Fibroblast of the aortic adventitia (primary cell): Measurements from ENCODE around the gene SEC16B. TPM values are rescaled to one million over a fixed set of nuclear protein-coding genes. Genes with fewer than 3 reads are reported as not detected.

Experiments
- DNase-seq: peaks from one replicate; pipeline ENCODE4 v3.0.0-alpha.2; 2010; ENCODE audit warnings: low read depth
- H3K4me3 ChIP-seq: 2 replicates; pipeline ENCODE4 v1.5.1; 2011; ENCODE audit warnings: low read depth, mild to moderate bottlenecking, control low read depth, low read length, moderate library complexity
- total RNA-seq: library from RNA; depleted of rRNA; stranded (reverse); fragments of >200 nt; gene quantifications from 2 replicates; pipeline ENCODE4 v1.2.3, GENCODE V29; 2012; ENCODE audit warnings: low replicate concordance
- TF ChIP-seq, protein P1 (sequence below): IDR thresholded peaks from 2 replicates; pipeline ENCODE4 v1.5.1; 2011; ENCODE audit warnings: mild to moderate bottlenecking, low read length, control low read depth, inconsistent platforms; ENCODE audit not compliant: insufficient read depth

The SEC16B gene
- total RNA-seq, 1 donor = 4.8 TPM

- no peak overlapping the region for H3K4me3 ChIP-seq
- TF ChIP-seq, protein P1, sequence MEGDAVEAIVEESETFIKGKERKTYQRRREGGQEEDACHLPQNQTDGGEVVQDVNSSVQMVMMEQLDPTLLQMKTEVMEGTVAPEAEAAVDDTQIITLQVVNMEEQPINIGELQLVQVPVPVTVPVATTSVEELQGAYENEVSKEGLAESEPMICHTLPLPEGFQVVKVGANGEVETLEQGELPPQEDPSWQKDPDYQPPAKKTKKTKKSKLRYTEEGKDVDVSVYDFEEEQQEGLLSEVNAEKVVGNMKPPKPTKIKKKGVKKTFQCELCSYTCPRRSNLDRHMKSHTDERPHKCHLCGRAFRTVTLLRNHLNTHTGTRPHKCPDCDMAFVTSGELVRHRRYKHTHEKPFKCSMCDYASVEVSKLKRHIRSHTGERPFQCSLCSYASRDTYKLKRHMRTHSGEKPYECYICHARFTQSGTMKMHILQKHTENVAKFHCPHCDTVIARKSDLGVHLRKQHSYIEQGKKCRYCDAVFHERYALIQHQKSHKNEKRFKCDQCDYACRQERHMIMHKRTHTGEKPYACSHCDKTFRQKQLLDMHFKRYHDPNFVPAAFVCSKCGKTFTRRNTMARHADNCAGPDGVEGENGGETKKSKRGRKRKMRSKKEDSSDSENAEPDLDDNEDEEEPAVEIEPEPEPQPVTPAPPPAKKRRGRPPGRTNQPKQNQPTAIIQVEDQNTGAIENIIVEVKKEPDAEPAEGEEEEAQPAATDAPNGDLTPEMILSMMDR = no peak
- no peak for DNase-seq
Observed at GRCh38 chr1:177969109-177969508, 749 bp downstream of the SEC16B start.

DNA sequence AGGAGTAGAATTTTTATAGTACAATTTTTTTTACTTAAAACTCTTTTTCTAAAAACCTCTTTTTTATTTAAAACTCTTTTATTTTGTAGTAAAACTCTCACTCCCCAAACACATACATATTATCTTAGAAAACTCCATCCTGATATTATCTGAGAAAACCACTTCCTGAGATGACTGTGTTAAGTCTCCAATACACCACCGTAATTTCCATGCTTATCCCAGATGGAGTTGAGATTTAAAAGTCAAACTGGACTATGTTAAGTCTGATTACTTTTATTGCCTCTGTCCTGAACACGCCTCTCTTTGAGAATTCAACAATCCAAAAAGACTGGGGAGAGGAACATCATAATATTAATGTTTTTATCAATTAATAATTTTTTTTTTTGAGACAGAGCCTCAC lies 3.7 kb downstream of the SEC16B start:
- H3K4me3 ChIP-seq = no peak overlapping the region
- peak; percentile 17 for DNase-seq
- TF ChIP-seq, protein P1 = no peak

DNA sequence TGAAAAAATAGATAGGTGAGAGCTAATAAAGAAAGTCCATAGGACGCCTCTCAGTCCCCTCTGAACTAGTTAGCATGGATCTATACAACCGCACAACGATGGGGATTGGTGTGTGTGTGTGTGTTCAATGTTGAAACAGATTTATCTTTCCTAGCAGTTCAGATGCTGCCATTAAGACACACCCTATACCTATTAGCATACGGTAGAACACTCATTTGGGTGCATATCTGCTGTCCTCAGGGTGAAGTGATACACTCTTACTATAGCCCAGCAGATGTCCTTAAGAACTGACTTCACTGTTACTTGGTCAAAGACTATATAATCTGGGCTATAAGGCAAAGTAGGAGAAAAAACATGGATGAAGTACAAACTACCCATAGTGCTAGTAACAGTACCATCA lies 4.6 kb downstream of the SEC16B start:
- DNase-seq = no peak
- no peak overlapping the region for H3K4me3 ChIP-seq
- TF ChIP-seq, protein P1 = no peak

DNA sequence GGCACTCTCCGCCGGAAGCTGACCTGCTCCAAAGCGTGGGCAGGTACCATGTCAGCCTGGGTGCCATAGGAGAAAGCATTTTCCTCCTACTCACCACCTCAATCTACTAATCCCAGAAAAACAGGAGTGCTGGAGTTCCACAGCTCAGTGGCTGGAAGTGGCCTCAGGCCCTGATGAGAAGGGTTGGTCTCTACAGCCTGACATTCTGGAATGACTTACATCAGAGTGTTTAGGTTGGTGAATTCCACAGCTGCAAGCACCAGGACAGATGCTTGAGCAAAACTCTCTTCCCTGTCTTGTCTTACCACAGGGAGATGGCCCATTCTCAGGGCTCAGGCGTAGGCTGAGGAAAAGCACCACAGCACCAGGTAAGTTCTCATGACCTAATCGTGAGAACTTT lies 5.5 kb downstream of the SEC16B start:
- DNase-seq = no peak
- TF ChIP-seq, protein P1 = no peak
- no peak overlapping the region for H3K4me3 ChIP-seq

DNA sequence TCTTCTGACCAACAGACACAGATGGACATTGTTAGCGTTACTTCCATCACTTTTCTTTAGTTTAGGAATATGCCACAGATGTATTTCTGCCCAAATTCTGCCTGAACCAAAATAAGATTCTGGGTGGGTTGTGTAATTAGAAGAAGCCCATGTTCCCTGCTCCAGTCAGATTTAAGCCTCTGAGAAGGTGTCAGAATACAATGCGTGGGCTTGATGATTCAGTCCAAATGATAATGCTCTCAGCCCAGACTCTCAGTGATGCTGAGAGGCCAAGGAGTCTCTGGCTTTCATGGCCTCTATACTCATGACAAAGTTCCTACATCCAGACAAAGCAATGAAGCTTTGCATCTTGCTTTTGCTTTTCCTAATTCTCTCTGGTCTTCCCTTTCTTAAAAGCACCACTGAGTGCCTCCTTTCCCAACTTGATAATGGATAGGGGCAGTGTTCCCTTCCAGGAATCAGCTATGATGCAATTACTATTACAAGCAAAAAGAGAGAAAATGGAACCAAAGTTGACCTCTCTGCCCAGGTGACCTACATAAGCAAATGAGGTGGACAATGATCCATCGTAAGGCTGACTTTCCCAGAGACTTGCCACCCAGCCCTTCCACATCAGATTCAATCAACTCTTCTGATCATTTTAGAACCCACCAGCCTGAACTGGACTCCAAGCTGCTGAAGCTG lies 8.8 kb downstream of the SEC16B start:
- TF ChIP-seq, protein P1 = no peak
- no peak overlapping the region for H3K4me3 ChIP-seq
- peak; percentile 11 for DNase-seq

DNA sequence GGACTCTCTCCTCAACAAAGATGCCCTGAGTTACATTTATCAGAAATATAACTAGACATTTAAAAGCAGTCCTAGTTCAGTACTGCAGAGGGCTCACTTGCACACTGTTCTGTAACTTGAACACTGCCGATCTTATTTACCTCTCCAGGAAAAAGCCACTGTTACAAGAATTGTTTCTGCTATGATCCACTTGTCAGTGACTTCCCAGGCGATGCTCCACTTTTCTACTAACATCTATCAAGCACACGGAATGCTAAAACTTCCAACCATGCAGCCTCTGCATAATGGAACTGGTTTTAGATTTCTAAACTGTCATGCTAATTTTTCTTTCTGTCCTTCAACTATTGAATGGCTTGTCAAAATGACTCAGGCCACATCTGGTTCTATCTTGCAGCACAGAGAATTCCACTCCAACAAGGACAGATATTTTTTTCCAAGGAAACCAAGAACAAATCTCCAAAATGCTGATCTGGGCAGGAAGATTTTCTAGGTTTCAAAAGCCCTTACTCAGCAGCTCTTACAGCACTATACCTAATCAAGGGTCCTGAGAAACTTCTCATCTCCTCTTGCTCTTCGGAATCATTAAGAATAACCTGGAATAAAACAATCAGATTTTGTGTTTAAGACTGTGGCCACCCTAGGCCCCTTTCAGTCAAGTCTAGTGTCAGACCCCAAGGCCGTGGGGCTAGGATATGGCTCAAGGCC lies 9.9 kb downstream of the SEC16B start:
- TF ChIP-seq, protein P1 = peak; percentile 45
- no peak overlapping the region for H3K4me3 ChIP-seq
- peak; percentile 52 for DNase-seq

DNA sequence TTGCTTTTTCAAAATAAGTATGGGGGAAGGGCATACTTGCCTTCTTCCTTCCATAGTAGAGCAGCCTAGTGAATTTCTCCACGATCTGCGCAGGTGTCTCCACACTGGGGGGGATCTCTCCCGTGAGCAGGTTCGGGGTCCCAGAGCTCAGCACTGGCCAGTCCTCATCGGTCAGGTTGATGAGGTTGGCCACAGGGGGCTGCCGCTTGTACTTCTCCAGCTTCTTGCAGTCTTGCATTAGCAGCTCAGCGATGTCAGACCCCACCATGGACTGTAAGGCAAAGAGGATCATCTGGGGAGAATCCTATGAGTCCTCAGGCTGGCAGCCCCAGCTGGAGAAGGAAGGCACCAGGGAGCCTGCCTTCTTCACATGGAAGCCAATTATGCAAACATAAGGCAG lies 11.8 kb downstream of the SEC16B start:
- no peak overlapping the region for H3K4me3 ChIP-seq
- DNase-seq = no peak
- TF ChIP-seq, protein P1 = no peak
